ENCODE measurements around the gene EIF2S2.

Gene EIF2S2

DNA sequence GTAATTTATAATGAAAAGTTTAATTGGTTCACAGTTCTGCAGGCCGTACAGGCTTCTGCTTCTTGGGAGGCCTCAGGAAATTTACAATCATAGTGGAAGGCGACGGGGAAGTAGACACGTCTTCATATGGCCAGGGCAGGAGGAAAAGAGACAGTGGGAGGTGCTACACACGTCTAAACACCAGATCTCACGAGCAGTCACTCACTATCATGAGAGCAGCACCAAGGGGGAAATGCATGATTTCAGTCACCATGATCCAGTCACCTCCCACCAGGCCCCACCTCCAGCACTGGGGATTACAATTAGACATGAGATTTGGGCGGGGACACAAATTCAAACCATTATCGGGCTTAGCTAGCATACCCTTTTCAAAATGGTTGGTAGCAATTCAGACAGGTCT is 41.2 kb downstream of the EIF2S2 start:
- Mint-ChIP-seq H3K9me3 (no peaks in the 10 kb centered on the region), H3K4me1 (peaks cover 25 to 40% of the 10 kb centered on the region in 2 donors), H3K4me3 (no peak overlapping the region), H3K36me3 (peaks cover 4 to 22% of the 10 kb centered on the region in 2 donors), H3K27me3 (no peaks in the 10 kb centered on the region), H3K27ac (no peak overlapping the region)
- ATAC-seq (replicated peaks) (no peak), DNase-seq (no peak)

DNA sequence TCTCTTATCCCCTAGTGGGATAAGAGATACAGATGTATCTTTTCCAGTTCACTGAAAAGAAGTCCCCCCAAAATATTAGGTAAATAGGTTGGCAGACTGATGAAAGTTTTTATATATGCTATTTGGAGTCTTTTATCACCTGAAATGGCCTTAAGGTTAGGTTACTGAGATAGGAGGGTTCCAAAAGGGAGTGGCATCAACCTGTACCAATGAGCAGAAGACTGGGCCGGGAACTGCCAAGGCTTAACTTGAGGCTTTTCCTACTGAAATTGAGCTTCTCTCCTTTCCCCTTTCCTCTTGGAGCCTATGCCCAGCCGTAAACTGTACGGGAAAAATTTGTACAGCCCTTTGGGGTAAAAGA is 42.0 kb downstream of the EIF2S2 start:
- Mint-ChIP-seq H3K9me3 (no peaks in the 10 kb centered on the region), H3K4me1 (peaks cover 27 to 40% of the 10 kb centered on the region in 2 donors), H3K27ac (no peak overlapping the region), H3K27me3 (no peaks in the 10 kb centered on the region), H3K4me3 (no peak overlapping the region), H3K36me3 (peaks cover 6 to 20% of the 10 kb centered on the region in 2 donors)
- ATAC-seq (replicated peaks) (no peak), DNase-seq (no peak)

DNA sequence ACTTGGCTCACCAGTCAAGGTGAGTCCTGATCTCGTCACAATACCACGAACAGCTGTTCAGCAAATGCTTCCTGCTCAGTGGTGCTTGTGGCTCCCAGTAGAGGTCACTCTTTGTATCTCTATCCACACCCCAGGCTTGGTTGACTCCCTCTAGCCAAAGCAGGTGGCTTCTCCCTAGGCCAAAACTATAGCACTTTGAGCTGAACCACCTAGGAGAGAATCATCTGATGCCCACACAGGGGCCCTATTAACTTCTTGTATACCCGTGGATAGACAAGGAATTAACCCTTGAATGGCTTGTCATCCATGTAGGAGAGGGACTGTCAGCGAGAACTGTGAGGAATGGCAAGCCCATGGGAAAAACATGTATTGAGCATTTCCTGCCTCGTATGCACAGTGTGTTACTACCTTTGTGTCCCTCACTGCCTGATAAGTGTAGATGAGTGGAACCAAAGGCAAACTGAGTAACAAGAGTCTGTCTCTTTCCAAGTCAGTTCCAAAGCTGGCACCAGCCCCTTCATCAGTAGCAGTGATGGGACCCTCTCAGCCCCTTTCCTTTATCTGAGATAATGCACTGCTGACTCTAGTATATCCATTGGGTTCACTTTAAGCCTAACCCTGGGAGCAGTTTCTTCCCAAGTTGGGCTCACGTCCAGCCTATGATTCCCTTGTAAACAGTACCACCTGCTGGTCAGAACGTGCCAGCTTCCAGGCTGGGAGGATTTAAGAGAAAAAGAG is 42.5 kb downstream of the EIF2S2 start:
- ATAC-seq (replicated peaks) (peak; percentile 93 to 97), DNase-seq (peak; percentile 28)
- peaks cover 6 to 20% of the 10 kb centered on the region in 2 donors for H3K36me3 Mint-ChIP-seq
- H3K27me3 Mint-ChIP-seq = no peaks in the 10 kb centered on the region
- no peak overlapping the region for H3K4me3 Mint-ChIP-seq
- H3K27ac Mint-ChIP-seq = no peak overlapping the region
- H3K9me3 Mint-ChIP-seq = no peaks in the 10 kb centered on the region
- H3K4me1 Mint-ChIP-seq = peaks cover 27 to 45% of the 10 kb centered on the region in 2 donors

DNA sequence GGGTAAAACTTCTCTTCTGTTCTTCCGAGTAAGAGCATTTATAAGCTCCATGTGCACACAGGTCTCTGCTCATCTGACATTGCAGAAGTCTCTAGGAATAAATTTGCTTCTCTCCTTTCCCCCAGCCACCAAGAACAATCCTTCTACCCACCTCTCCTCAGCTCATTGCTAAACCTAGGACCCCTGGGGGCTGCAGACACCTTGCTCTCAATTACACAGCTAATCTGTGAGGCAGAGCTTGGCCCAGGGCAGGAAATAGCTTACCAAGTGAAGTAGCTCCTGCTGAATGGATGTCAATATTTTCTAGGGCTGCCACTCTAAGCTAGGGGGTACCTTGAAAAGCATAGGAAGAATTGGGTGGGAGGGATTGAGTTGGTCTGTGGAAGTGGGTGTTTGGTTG is 44.0 kb downstream of the EIF2S2 start:
- H3K27me3 Mint-ChIP-seq = no peaks in the 10 kb centered on the region
- peaks cover 6 to 11% of the 10 kb centered on the region in 2 donors for H3K36me3 Mint-ChIP-seq
- H3K9me3 Mint-ChIP-seq = no peaks in the 10 kb centered on the region
- H3K4me1 Mint-ChIP-seq = peaks cover 20 to 30% of the 10 kb centered on the region in 2 donors
- no peak overlapping the region for H3K4me3 Mint-ChIP-seq
- no peak for DNase-seq
- peak overlapping the region; percentile 51 for H3K27ac Mint-ChIP-seq
- no peak for ATAC-seq (replicated peaks)

DNA sequence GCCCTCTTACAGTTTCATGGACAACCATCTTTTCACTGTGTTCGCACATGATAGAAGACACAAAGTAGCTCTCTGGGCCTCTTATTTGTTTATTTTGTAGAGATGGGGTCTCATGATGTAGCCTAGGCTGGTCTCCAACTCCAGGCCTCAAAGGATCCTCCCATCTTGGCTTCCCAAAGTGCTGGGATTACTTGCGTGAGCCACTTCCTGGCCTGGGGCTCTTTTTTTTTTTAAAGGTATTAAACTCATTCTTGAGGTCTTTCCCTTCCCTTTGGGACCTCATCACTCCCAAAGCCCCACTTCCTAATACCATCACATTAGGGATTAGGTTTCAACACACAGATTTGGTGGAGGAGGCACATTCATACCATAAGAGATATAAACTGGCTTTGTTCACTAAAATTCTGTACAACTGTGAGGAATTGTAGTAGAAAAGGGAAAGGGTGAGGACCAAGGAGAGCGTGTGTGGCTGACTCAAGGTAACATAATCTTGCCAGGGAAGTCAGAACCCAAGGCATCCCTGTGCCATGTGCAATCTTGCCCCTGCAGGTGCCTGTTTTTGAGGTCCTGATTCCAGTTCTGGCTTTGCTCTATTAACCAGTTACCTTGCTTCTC is 45.5 kb downstream of the EIF2S2 start:
- DNase-seq (no peak), ATAC-seq (replicated peaks) (no peak)
- Mint-ChIP-seq H3K9me3 (no peaks in the 10 kb centered on the region), H3K4me3 (no peak overlapping the region), H3K27me3 (no peaks in the 10 kb centered on the region), H3K27ac (no peak overlapping the region), H3K4me1 (peaks cover 28 to 40% of the 10 kb centered on the region in 2 donors), H3K36me3 (peaks cover 6 to 9% of the 10 kb centered on the region in 2 donors)

DNA sequence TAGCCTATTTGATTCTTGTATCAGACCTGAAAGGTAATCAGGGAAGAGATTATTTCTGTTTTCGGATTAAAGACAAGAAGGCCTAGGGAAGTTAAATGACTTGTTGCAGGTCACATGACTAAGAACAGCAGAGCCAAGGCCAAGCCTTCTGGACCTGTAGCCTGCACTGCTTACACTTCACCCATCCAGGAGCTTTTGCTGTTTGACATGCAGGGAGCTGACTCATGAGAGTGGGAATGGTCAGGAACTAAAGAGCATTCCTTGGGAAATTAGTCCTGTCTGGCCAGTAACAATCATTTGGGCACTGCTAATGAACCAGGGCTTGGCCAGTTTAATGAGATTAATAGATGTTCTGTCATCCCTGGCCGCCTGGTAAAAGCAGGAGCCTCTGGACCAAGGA is 46.8 kb downstream of the EIF2S2 start:
- Mint-ChIP-seq H3K9me3 (no peaks in the 10 kb centered on the region), H3K27ac (no peak overlapping the region), H3K27me3 (no peaks in the 10 kb centered on the region), H3K36me3 (peaks cover 6 to 9% of the 10 kb centered on the region in 2 donors), H3K4me3 (no peak overlapping the region), H3K4me1 (peaks cover 32 to 51% of the 10 kb centered on the region in 2 donors)
- ATAC-seq (replicated peaks) (no peak), DNase-seq (no peak)

DNA sequence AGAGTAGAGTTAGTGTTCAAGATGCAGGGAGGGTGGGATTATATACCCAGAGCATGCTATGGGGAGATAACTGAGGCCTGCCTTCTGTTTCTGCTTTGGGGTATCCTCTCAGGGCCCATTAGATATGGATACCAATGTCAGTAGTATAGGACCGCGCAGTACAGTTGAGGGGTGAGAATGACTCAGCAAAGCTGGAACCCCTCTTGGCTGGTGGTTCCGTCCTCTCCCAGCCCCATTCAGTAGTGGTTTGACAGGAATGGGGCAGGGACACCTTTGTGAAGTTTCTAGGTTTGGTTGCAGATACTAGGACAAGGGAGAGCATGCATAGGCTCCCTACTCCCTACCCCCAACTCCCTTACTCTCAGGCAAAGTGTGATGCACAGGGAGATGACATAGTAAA is 47.8 kb downstream of the EIF2S2 start:
- DNase-seq (no peak), ATAC-seq (replicated peaks) (no peak)
- peaks cover 10 to 14% of the 10 kb centered on the region in 2 donors for H3K36me3 Mint-ChIP-seq
- H3K4me1 Mint-ChIP-seq = peaks cover 31 to 52% of the 10 kb centered on the region in 2 donors
- no peaks in the 10 kb centered on the region for H3K9me3 Mint-ChIP-seq
- no peak overlapping the region for H3K4me3 Mint-ChIP-seq
- H3K27me3 Mint-ChIP-seq = no peaks in the 10 kb centered on the region
- H3K27ac Mint-ChIP-seq = peak overlapping the region; percentile 21

DNA sequence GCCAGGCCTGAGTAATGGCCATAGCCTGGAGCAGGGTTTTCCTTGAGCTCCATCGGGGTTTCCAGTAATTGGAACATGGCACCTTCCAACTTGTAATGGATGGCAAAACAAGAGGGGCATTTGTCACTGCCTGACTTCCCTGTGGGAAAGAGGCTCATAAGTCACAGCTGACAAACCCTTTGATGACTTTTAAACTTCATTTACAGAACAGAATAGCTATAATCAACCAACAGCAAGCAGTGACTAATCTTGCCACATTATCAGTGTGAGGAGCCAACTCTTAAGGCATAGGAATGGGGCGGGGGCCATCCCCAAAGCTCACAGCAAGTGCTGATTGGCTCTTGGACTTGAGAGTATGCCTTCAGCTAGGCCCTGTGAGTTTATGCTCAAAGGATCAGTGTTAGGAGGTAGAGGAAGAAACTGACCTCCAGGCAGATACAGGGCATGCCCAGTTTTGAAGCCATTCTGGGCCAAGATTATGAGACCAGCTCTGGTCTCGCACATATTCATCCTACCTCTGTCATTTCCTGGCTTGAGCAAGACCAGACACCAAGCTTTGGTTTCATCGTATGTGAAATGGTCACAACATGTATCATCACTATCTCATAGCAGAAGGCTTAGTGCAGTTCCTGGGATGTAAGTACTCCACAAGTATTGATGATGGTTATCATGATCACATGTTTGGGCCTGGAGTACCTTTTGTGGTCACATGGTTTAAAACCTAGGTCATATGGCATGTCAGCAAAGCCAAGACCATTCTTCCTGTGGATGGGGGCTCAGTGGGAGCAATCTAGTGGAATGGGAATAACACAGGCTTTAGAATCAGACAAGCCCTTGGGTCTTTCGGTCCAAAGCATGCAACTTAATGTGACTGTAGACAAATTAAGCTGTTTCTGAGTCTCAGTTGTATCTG is 49.2 kb downstream of the EIF2S2 start:
- H3K36me3 Mint-ChIP-seq = peaks cover 7 to 16% of the 10 kb centered on the region in 2 donors
- no peak overlapping the region for H3K4me3 Mint-ChIP-seq
- DNase-seq (no peak), ATAC-seq (replicated peaks) (no peak)
- no peaks in the 10 kb centered on the region for H3K9me3 Mint-ChIP-seq
- H3K4me1 Mint-ChIP-seq = peaks cover 34 to 51% of the 10 kb centered on the region in 2 donors
- no peaks in the 10 kb centered on the region for H3K27me3 Mint-ChIP-seq
- peak overlapping the region; percentile 28 for H3K27ac Mint-ChIP-seq

DNA sequence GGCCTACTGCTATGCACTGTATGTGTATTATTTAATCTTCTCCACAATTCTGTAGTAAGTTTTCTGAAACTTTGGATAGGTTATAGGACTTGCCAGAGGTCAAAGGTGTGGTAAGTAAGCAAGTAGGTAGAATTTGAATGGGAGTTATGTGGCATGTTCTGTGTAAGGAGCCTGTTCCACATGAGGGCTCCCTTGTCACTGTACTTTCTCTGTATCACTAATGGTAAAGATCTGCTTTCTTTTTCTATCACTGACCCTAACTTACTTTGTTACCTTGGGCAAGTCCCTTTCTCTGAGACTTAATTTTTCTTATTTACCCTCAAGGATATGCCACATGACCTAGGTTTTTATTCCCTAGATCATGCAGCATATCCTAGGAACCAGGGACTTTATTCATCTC is 50.3 kb downstream of the EIF2S2 start:
- Mint-ChIP-seq H3K27me3 (no peaks in the 10 kb centered on the region), H3K9me3 (no peaks in the 10 kb centered on the region), H3K4me1 (peaks cover 36 to 55% of the 10 kb centered on the region in 2 donors), H3K27ac (peak overlapping the region; percentile 59), H3K36me3 (peaks cover 6 to 14% of the 10 kb centered on the region in 2 donors), H3K4me3 (no peak overlapping the region)
- DNase-seq (no peak), ATAC-seq (replicated peaks) (peak; percentile 87)

DNA sequence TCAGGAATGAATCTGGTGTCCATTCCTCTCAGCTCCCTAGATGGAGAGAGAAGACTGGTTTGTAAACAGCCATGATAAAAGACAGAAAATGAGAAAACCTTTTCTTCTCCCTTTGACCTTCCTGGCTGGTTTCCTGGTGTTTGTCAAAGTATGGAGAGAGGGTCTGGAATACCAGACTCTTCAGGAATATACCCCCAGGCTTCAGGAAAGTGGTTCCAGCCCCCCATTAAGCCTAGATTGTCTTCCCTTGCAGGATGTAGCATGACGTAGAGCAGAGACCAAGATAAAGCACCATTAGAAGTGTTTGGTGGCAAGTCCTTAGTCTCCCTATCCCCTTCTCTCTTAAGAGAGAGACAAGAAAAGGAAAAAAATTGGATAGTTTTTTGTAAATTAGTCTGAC is 51.1 kb downstream of the EIF2S2 start:
- Mint-ChIP-seq H3K27ac (no peak overlapping the region), H3K9me3 (no peaks in the 10 kb centered on the region), H3K4me3 (no peak overlapping the region), H3K36me3 (peaks cover 7 to 17% of the 10 kb centered on the region in 2 donors), H3K4me1 (peaks cover 40 to 62% of the 10 kb centered on the region in 2 donors), H3K27me3 (no peaks in the 10 kb centered on the region)
- DNase-seq = no peak
- no peak for ATAC-seq (replicated peaks)

DNA sequence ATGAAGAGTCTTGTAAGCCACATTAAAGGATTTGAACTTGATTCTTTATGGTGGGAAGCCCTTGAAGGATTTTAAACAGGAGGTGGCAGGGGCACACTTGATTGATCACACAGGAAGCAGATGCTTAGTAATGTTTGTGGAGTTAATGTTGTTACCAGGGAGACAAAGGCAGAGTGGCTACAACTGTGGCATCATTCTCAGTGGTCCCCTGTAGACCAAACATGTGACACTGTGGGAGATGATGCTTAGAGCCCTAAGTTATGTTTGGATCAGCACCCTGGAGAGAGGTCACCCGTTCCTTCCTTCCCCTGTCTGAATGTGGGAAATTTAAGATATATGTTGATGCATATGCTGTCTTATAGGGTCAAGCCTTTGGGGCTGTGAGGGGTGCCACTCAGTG is 53.2 kb downstream of the EIF2S2 start:
- H3K27me3 Mint-ChIP-seq = no peaks in the 10 kb centered on the region
- H3K36me3 Mint-ChIP-seq = peaks cover 7 to 18% of the 10 kb centered on the region in 2 donors
- no peaks in the 10 kb centered on the region for H3K9me3 Mint-ChIP-seq
- ATAC-seq (replicated peaks) = peak; percentile 68 to 69
- no peak for DNase-seq
- H3K27ac Mint-ChIP-seq = peak overlapping the region; percentile 56
- H3K4me1 Mint-ChIP-seq = peaks cover 48 to 73% of the 10 kb centered on the region in 2 donors
- no peak overlapping the region for H3K4me3 Mint-ChIP-seq

DNA sequence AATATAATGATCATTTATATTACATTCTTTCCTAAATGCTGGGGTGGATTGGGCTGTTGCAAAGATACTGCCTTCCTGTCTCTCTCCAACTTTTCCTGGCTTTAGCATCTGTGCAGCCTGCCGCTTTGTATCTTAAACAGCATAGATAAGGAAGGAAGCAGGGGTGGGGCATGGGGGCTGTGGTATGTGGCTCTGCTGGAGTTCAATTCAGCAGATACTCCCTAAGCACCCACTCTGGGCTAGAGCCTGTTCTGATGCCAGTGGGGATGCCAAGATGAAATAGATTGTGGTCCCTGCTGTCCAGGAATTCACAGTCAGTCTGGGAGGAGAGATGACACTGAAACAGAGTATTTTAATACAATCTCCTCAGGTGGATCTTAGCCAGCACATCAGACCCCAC is 56.8 kb downstream of the EIF2S2 start:
- DNase-seq = no peak
- peaks cover 37 to 63% of the 10 kb centered on the region in 2 donors for H3K4me1 Mint-ChIP-seq
- H3K36me3 Mint-ChIP-seq = peaks cover 7 to 13% of the 10 kb centered on the region in 2 donors
- no peak for ATAC-seq (replicated peaks)
- no peaks in the 10 kb centered on the region for H3K27me3 Mint-ChIP-seq
- no peak overlapping the region for H3K27ac Mint-ChIP-seq
- H3K9me3 Mint-ChIP-seq = no peaks in the 10 kb centered on the region
- no peak overlapping the region for H3K4me3 Mint-ChIP-seq

DNA sequence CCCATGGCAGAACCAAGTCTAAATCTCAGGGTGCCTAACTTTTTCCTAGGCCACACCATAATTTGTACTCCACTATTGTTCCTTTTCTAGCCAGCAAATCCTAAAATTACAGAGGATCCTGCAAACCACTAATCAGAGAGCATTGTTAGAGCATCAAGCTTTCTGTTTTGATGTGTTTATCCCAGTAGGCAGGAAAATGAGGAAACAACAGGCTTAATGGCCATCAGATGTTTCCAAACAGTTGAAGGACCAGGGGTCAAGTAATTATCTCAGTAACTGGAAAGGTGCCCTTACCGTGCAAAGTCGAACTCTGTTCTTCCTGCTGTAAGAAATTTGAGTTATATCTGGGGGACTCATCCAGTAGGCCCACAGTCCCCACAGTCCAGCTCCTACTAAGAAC is 59.6 kb downstream of the EIF2S2 start:
- Mint-ChIP-seq H3K4me3 (no peak overlapping the region), H3K36me3 (peaks cover 3 to 10% of the 10 kb centered on the region in 2 donors), H3K27ac (no peak overlapping the region), H3K9me3 (no peaks in the 10 kb centered on the region), H3K4me1 (peaks cover 32 to 62% of the 10 kb centered on the region in 2 donors), H3K27me3 (no peaks in the 10 kb centered on the region)
- DNase-seq = no peak
- no peak for ATAC-seq (replicated peaks)

DNA sequence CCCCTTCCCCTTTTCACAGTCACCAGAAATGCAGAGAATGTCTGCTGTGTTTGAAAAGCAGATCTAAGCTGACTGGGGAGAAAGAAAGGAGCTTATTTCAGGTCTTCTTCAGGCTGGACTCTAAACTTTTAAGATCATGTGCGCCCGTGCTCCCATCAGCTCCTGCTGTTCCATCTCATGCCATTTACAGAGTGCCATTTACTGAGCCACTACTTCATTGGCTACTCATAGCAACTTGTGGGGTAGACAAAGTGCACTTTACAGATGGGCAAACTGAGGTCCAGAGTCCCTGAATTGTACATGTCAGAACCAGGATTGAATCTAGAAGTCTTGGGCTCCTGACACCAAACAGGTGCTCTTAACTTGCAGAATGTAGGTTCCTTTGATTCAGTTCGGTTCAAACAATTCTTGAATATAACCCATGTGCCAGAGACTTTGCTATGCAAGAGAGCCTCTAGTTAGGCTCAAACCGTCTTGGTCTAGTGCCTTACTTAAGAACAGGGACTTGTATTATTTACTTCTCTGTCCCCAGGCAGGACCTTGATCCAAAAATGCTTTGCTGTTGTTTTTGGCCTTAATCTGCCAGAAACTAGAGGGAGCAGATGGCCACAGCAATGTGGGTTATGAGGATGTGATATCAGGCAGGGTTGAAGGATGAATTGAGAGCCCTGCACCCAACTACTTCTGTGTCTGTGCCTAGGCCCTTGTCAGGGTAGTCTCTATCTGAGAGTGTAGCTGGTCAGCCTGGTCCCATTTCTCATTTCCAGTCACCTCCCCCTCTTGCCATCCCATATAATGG is 61.9 kb downstream of the EIF2S2 start:
- Mint-ChIP-seq H3K4me3 (no peak overlapping the region), H3K36me3 (peaks cover 8 to 20% of the 10 kb centered on the region in 2 donors), H3K27me3 (no peaks in the 10 kb centered on the region), H3K27ac (peak overlapping the region; percentile 25), H3K9me3 (no peaks in the 10 kb centered on the region), H3K4me1 (peaks cover 37 to 60% of the 10 kb centered on the region in 2 donors)
- DNase-seq (no peak), ATAC-seq (replicated peaks) (no peak)
